H1 (cell line): ENCODE data around the gene PLXDC2. TPM values are rescaled to one million over a fixed set of nuclear protein-coding genes. Genes with fewer than 3 reads are reported as not detected.

Source experiments
- CTCF ChIA-PET: fragments of 300-600 bp; sonication (Branson Sonifier 250); formaldehyde crosslinking; loops from one replicate; lab custom pipeline; 2021; ENCODE audit not compliant: partially characterized antibody; lab: Charles Lee
- POLR2A ChIA-PET: fragments of 300-600 bp; sonication (Branson Sonifier 250); formaldehyde crosslinking; loops from one replicate; lab custom pipeline; 2021; ENCODE audit warnings: inconsistent platforms; ENCODE audit not compliant: partially characterized antibody; lab: Charles Lee
- DNase-seq, 2 experiments: peaks; one replicate each; pipeline versions ENCODE4 v3.0.0 to v3.0.0-alpha.2; 2010 to 2022; ENCODE audit warnings: low spot score in 2 of 2, low read depth in 1 of 2, mixed read lengths in 1 of 2
- FAIRE-seq: peaks from 2 replicates; lab custom pipeline; 2011; peaks lifted over from hg19 to GRCh38; lab: Jason Lieb, UNC
- H2AFZ ChIP-seq: 2 replicates; pipeline ENCODE4 v1.8.1; 2012; ENCODE audit warnings: low read length, inconsistent platforms
- H2AK5ac ChIP-seq: 2 replicates; pipeline ENCODE4 v1.6.1; 2013; ENCODE audit warnings: low read depth, low read length
- H2BK120ac ChIP-seq: replicated peaks from 2 replicates; pipeline ENCODE3; 2013; ENCODE audit warnings: low read depth, low read length, inconsistent platforms
- H2BK12ac ChIP-seq: 2 replicates; pipeline ENCODE4 v1.6.1; 2013; ENCODE audit warnings: low read depth, low read length
- H2BK15ac ChIP-seq: 2 replicates; pipeline ENCODE4 v1.6.1; 2013; ENCODE audit warnings: low read length
- H2BK20ac ChIP-seq: 2 replicates; pipeline ENCODE4 v1.6.1; 2013; ENCODE audit warnings: low read length
- H2BK5ac ChIP-seq: 2 replicates; pipeline ENCODE4 v1.6.1; 2013; ENCODE audit warnings: low read depth, low read length
- H3K14ac ChIP-seq: 2 replicates; pipeline ENCODE4 v1.6.1; 2013; ENCODE audit warnings: inconsistent platforms; ENCODE audit not compliant: insufficient read length
- H3K18ac ChIP-seq: 2 replicates; pipeline ENCODE4 v1.6.1; 2013; ENCODE audit warnings: low read length; ENCODE audit errors: extremely low read depth
- H3K23ac ChIP-seq: 2 replicates; pipeline ENCODE4 v1.6.1; 2013; ENCODE audit warnings: inconsistent platforms; ENCODE audit not compliant: insufficient read length
- H3K23me2 ChIP-seq: 2 replicates; pipeline ENCODE4 v1.6.1; 2013; ENCODE audit warnings: low read depth, low read length
- H3K27ac ChIP-seq: 2 replicates; pipeline ENCODE4 v1.6.1; 2011; ENCODE audit warnings: low read depth, low read length, inconsistent platforms
- H3K27me3 ChIP-seq, 4 experiments: replicated peaks in 1 of 4; 1 replicate in 1 of 4; 2 replicates in 3 of 4; pipeline versions ENCODE4 v1.6.1 to v1.8.1; 2011 to 2013; ENCODE audit warnings: low read length in 3 of 4, mild to moderate bottlenecking in 3 of 4, inconsistent platforms in 2 of 4, mixed read lengths in 2 of 4, moderate library complexity in 1 of 4; ENCODE audit not compliant: control insufficient read depth in 3 of 4, insufficient read depth in 3 of 4; ENCODE audit errors: extremely low read depth in 1 of 4
- H3K36me3 ChIP-seq, 4 experiments: 2 replicates each; pipeline versions ENCODE4 v1.6.1 to v1.8.1; 2011 to 2013; ENCODE audit warnings: mild to moderate bottlenecking in 4 of 4, low read length in 3 of 4, moderate library complexity in 2 of 4, control low read depth in 1 of 4, inconsistent platforms in 1 of 4; ENCODE audit not compliant: insufficient read depth in 4 of 4, control insufficient read depth in 2 of 4
- H3K4ac ChIP-seq: replicated peaks from 2 replicates; pipeline ENCODE3; 2013; ENCODE audit warnings: low read length, low read depth, mixed read lengths, inconsistent platforms; ENCODE audit not compliant: insufficient read length
- H3K4me1 ChIP-seq, 4 experiments: replicated peaks in 1 of 4; 1 replicate in 1 of 4; 2 replicates in 3 of 4; pipeline versions ENCODE4 v1.6.1 to v1.8.1; 2011 to 2013; ENCODE audit warnings: low read length in 3 of 4, inconsistent platforms in 2 of 4, mixed read lengths in 1 of 4; ENCODE audit not compliant: insufficient read depth in 4 of 4, control insufficient read depth in 3 of 4
- H3K4me2 ChIP-seq, 2 experiments: 2 replicates each; pipeline versions ENCODE4 v1.6.1 to v1.8.1; 2011 to 2013; ENCODE audit warnings: low read depth in 2 of 2, low read length in 2 of 2, control low read depth in 1 of 2, inconsistent platforms in 1 of 2, mild to moderate bottlenecking in 1 of 2; ENCODE audit not compliant: insufficient read depth in 1 of 2
- H3K4me3 ChIP-seq, 4 experiments: fragments of 200-600, 300-600 bp in 1 of 4; sonication (generic), shearing (Covaris generic), sonication (Bioruptor Twin) in 1 of 4; 2 replicates each; pipeline versions ENCODE4 v1.5.1 to v1.8.1; 2011 to 2016; ENCODE audit warnings: low read length in 4 of 4, low read depth in 3 of 4, control low read depth in 2 of 4, inconsistent platforms in 2 of 4, mild to moderate bottlenecking in 2 of 4, mixed read lengths in 1 of 4, moderate library complexity in 1 of 4; ENCODE audit not compliant: insufficient read depth in 2 of 4; ENCODE audit errors: extremely low read depth in 1 of 4
- H3K56ac ChIP-seq: replicated peaks from 2 replicates; pipeline ENCODE3; 2013; ENCODE audit warnings: low read depth, mild to moderate bottlenecking, mixed read lengths, low read length, inconsistent platforms; ENCODE audit not compliant: insufficient read length
- H3K79me1 ChIP-seq: 2 replicates; pipeline ENCODE4 v1.6.1; 2013; ENCODE audit warnings: low read depth, low read length, control low read depth
- H3K79me2 ChIP-seq, 2 experiments: 2 replicates each; pipeline versions ENCODE4 v1.6.1 to v1.8.1; 2012 to 2013; ENCODE audit warnings: low read length in 2 of 2, mild to moderate bottlenecking in 2 of 2, inconsistent platforms in 1 of 2; ENCODE audit not compliant: insufficient read depth in 2 of 2, control insufficient read depth in 1 of 2
- H3K9ac ChIP-seq, 4 experiments: replicated peaks in 1 of 4; 1 replicate in 1 of 4; 2 replicates in 3 of 4; pipeline versions ENCODE4 v1.6.1 to v1.8.1; 2011 to 2013; ENCODE audit warnings: low read depth in 3 of 4, low read length in 3 of 4, control low read depth in 2 of 4, mild to moderate bottlenecking in 2 of 4, moderate library complexity in 2 of 4, inconsistent platforms in 1 of 4; ENCODE audit errors: extremely low read depth in 1 of 4
- H3K9me3 ChIP-seq, 2 experiments: 2 replicates each; pipeline versions ENCODE4 v1.6.1 to v1.8.1; 2012 to 2013; ENCODE audit warnings: mild to moderate bottlenecking in 2 of 2, moderate library complexity in 2 of 2, control low read depth in 1 of 2, inconsistent platforms in 1 of 2, low read depth in 1 of 2, low read length in 1 of 2, mixed read lengths in 1 of 2; ENCODE audit not compliant: insufficient read depth in 2 of 2
- H4K20me1 ChIP-seq, 2 experiments: replicated peaks in 1 of 2; 2 replicates each; pipeline versions ENCODE3 to v1.8.1; 2011 to 2013; ENCODE audit warnings: inconsistent platforms in 2 of 2, low read length in 2 of 2, mild to moderate bottlenecking in 1 of 2; ENCODE audit not compliant: insufficient read depth in 2 of 2, control insufficient read depth in 1 of 2
- H4K5ac ChIP-seq: 2 replicates; pipeline ENCODE4 v1.6.1; 2013; ENCODE audit warnings: low read length, low read depth, mixed read lengths, inconsistent platforms; ENCODE audit not compliant: insufficient read length
- H4K8ac ChIP-seq: 2 replicates; pipeline ENCODE4 v1.8.0; 2013; ENCODE audit warnings: mild to moderate bottlenecking, moderate library complexity, low read length, inconsistent platforms; ENCODE audit not compliant: insufficient read depth; ENCODE audit errors: extremely low read depth
- H4K91ac ChIP-seq: replicated peaks from 2 replicates; pipeline ENCODE3; 2013; ENCODE audit warnings: low read length, mixed read lengths, inconsistent platforms; ENCODE audit not compliant: insufficient read length
- CTBP2 ChIP-seq: IDR thresholded peaks from 2 replicates; pipeline ENCODE4 v1.7.0; 2011; ENCODE audit warnings: borderline replicate concordance, mild to moderate bottlenecking, moderate library complexity, mixed read lengths, low read length; ENCODE audit not compliant: insufficient read depth, insufficient read length
- EGR1 ChIP-seq: IDR thresholded peaks from 2 replicates; pipeline ENCODE4 v1.6.1; 2011; ENCODE audit warnings: low read depth, low read length, borderline replicate concordance
- GABPA ChIP-seq: IDR thresholded peaks from 2 replicates; pipeline ENCODE4 v1.6.1; 2011; ENCODE audit warnings: mild to moderate bottlenecking, low read length, moderate library complexity, borderline replicate concordance; ENCODE audit not compliant: insufficient read depth
- MAFK ChIP-seq: IDR thresholded peaks from 2 replicates; pipeline ENCODE4 v1.6.1; 2012; ENCODE audit warnings: low read depth, mild to moderate bottlenecking, improper control_type of control experiment, low read length
- NANOG ChIP-seq: IDR thresholded peaks from 2 replicates; pipeline ENCODE4 v1.6.1; 2011; ENCODE audit warnings: low read length, low read depth, mild to moderate bottlenecking, inconsistent platforms; ENCODE audit not compliant: insufficient read depth, poor library complexity, severe bottlenecking
- POLR2AphosphoS5 ChIP-seq: IDR thresholded peaks from 2 replicates; pipeline ENCODE4 v1.6.1; 2011; ENCODE audit warnings: low read depth, low read length
- RBBP5 ChIP-seq: IDR thresholded peaks from 2 replicates; pipeline ENCODE4 v1.7.1; 2012; ENCODE audit warnings: low read depth, mild to moderate bottlenecking, inconsistent platforms, low read length, moderate library complexity, borderline replicate concordance
- SIN3A ChIP-seq, 2 experiments: IDR thresholded peaks in 1 of 2; conservative IDR thresholded peaks in 1 of 2; 2 replicates each; pipeline ENCODE4 v1.6.1; 2011 to 2012; ENCODE audit warnings: low read length in 2 of 2, improper control_type of control experiment in 1 of 2, low read depth in 1 of 2, mild to moderate bottlenecking in 1 of 2
- SIX5 ChIP-seq: IDR thresholded peaks from 2 replicates; pipeline ENCODE4 v1.6.1; 2011; ENCODE audit warnings: mild to moderate bottlenecking, low read depth, low read length
- SP1 ChIP-seq: IDR thresholded peaks from 2 replicates; pipeline ENCODE4 v1.6.1; 2011; ENCODE audit warnings: low read depth, low read length
- SRF ChIP-seq: IDR thresholded peaks from 2 replicates; pipeline ENCODE4 v1.6.1; 2011; ENCODE audit warnings: mild to moderate bottlenecking, low read depth, low read length, moderate library complexity
- WGBS, 2 experiments: shearing (Covaris generic) in 1 of 2; methylation state at CpG; one replicate each; pipeline versions ENCODE4 v1.1.6 to v1.1.7; 2013 to 2015; ENCODE audit warnings: low lambda C conversion rate in 2 of 2, mixed read lengths in 2 of 2, inconsistent platforms in 1 of 2, low coverage in 1 of 2, missing lambda C conversion rate in 1 of 2; ENCODE audit not compliant: insufficient replicate concordance in 2 of 2, insufficient coverage in 1 of 2, insufficient read length in 1 of 2; ENCODE audit errors: extremely low coverage in 1 of 2, missing lambda C conversion rate in 1 of 2; 5-methylcytosine and 5-hydroxymethylcytosine counted together
- polyA plus RNA-seq, 7 experiments: library from polyadenylated mRNA; depleted of rRNA in 3 of 7; stranded (reverse) in 5 of 7; unstranded in 2 of 7; fragments of >200 nt in 5 of 7; fragments of 200-250 nt in 2 of 7; gene quantifications; 1 replicate in 5 of 7; 2 replicates in 1 of 7; 4 replicates in 1 of 7; pipeline versions ENCODE4 v1.2.1 to v1.2.3, GENCODE V29; 2011 to 2013; ENCODE audit warnings: missing spikeins in 2 of 7, mixed read lengths in 2 of 7
- total RNA-seq: library from RNA; stranded (reverse); fragmentation: NEBNext Ultra II Directional; extraction: Animal tissue kit (Norgen Biotek cat#: 25700); gene quantifications from 2 replicates; pipeline ENCODE4 v1.2.1, GENCODE V29; 2021
- TF ChIP-seq, protein P1 (sequence below): IDR thresholded peaks from 2 replicates; pipeline ENCODE4 v1.6.1; 2012; ENCODE audit warnings: low read length, inconsistent platforms

The PLXDC2 gene
- total and polyA plus RNA-seq, 2 of the 8 experiments (the other 6 are each of a cell fraction or from before 2014, with no cell fraction given): 23.0 to 40.5 TPM

- Histone ChIP-seq H3K18ac (no peak overlapping the region), H3K4me2 (no peak overlapping the region), H2AFZ (no peak overlapping the region), H2BK120ac (peak overlapping the region; percentile 6), H2AK5ac (no peak overlapping the region), H3K9me3 (no peaks in the 10 kb centered on the region), H3K79me2 (peaks cover 18 to 92% of the 10 kb centered on the region in 2 experiments), H3K27me3 (no peaks in the 10 kb centered on the region), H3K4me1 (peaks cover 4 to 30% (median 22%) of the 10 kb centered on the region in 4 experiments), H4K20me1 (peaks cover 0 to 2% of the 10 kb centered on the region in 2 experiments), H4K8ac (no peak overlapping the region), H2BK5ac (no peak overlapping the region), H3K27ac (no peak overlapping the region), H3K36me3 (no peaks in the 10 kb centered on the region), H3K9ac (no peak overlapping the region), H3K79me1 (peaks cover 7% of the 10 kb centered on the region), H3K4ac (no peak overlapping the region), H4K91ac (no peak overlapping the region), H2BK20ac (no peak overlapping the region), H3K4me3 (no peak overlapping the region), H3K56ac (no peak overlapping the region), H2BK12ac (no peak overlapping the region), H2BK15ac (no peak overlapping the region), H3K14ac (no peak overlapping the region), H3K23ac (no peak overlapping the region), H4K5ac (no peak overlapping the region), H3K23me2 (no peaks in the 10 kb centered on the region; the same call in 1 of the 2 replicates)
- FAIRE-seq (peak; percentile 68), DNase-seq (no peak)
- CTCF ChIA-PET: no interaction called here
- POLR2A ChIA-PET: no interaction called here
- 86% methylated on average over 9 of the region's 9 CpGs; no CpG with 5 or more reads in 1 of the 2 experiments for WGBS, 2 experiments
- TF ChIP-seq GABPA (no peak), NANOG (no peak), SIN3A (conservative IDR thresholded peaks at IDR 0.05 in 1 of 2, IDR thresholded peaks at IDR 0.05 in 1 of 2; ENCODE audit: low read depth in 1 of 2, low read length in 2 of 2) (no peak), SIX5 (no peak), RBBP5 (no peak), SP1 (no peak), SRF (no peak), POLR2AphosphoS5 (no peak), EGR1 (no peak), MAFK (no peak), CTBP2 (no peak)
- TF ChIP-seq, protein P1, sequence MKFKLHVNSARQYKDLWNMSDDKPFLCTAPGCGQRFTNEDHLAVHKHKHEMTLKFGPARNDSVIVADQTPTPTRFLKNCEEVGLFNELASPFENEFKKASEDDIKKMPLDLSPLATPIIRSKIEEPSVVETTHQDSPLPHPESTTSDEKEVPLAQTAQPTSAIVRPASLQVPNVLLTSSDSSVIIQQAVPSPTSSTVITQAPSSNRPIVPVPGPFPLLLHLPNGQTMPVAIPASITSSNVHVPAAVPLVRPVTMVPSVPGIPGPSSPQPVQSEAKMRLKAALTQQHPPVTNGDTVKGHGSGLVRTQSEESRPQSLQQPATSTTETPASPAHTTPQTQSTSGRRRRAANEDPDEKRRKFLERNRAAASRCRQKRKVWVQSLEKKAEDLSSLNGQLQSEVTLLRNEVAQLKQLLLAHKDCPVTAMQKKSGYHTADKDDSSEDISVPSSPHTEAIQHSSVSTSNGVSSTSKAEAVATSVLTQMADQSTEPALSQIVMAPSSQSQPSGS: no peak
Measured at GRCh38 chr10:19832699-19833098, 16.5 kb downstream of the PLXDC2 start.
